T-helper 1 cell (primary cell): ENCODE measurements around the gene ACTN4.

Source experiments
- DNase-seq, 5 donors: peaks; one replicate each; pipeline ENCODE4 v3.0.0-alpha.2; 2012 to 2020

Gene ACTN4

DNA sequence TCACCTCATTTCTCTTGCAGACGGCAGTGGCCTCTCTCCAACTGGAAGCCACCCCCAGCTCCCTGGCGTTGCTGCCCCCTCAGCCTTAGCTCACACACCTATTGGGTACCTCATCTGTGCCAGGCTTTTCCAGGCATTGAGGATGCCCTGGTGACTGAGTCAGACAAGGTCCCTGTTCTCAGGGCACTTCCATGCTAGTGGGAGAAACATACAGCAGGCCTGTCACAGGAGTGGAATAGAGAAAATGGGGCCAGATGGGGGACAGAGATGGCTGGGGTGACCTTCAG, 62.9 kb downstream of the ACTN4 start:
- DNase-seq, result no peak

DNA sequence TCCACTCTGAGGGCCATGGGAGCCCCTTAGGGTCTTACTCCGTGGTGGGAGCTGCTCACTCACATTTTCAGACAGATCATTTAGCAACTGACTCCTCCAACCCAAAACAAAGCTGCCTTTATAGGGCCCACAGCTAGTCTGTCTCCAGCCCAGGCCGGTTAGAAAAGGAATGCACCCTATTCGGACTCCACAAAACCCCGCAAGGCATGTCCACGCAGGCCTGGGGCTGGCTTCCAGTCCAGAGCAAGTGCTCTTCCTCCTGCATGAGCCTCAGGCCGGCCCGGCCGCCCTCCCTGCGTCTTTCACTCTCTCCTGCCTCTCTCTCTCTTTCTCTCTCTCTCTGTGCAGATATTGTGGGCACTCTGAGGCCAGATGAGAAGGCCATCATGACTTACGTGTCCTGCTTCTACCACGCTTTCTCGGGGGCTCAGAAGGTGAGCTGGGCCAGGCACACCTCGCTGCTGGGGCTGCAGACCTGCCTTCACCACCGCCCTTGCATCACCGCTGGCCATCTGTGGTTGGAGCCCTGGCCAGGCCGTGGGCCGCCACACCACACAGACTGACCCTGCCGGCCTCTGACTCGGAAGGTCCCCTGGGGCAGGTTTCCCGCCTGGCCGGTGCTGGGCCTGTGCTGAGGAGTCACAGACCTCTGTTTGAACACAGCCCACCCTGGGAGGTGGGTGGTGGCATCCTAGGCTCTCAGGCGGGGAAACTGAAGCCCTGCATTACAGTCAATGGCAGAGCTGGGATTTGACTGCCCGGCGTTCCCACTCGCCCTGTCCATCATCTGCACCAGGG, 63.7 kb downstream of the ACTN4 start:
- DNase-seq, result no peak

DNA sequence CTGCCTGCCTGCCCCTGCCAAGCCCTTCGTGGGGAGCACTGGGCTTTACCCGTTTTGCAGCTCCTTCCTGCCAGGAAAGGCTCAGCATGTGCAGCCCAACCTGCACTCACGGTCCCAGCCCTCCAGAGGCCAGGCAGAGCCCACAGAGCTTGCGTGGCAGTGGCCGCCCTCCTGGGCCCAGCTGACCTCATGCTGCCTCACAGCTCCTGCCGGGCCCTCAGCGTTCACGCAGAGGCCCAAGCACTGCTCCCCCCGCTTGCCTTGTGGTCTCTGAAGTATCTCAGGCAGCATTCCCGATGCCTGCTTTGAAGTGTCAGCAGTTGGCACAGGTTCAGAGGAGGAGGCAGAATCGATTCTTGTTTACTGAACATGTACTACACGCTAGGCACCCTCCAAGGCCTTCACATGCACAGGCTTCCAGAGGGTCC, 64.3 kb downstream of the ACTN4 start:
- no peak for DNase-seq

DNA sequence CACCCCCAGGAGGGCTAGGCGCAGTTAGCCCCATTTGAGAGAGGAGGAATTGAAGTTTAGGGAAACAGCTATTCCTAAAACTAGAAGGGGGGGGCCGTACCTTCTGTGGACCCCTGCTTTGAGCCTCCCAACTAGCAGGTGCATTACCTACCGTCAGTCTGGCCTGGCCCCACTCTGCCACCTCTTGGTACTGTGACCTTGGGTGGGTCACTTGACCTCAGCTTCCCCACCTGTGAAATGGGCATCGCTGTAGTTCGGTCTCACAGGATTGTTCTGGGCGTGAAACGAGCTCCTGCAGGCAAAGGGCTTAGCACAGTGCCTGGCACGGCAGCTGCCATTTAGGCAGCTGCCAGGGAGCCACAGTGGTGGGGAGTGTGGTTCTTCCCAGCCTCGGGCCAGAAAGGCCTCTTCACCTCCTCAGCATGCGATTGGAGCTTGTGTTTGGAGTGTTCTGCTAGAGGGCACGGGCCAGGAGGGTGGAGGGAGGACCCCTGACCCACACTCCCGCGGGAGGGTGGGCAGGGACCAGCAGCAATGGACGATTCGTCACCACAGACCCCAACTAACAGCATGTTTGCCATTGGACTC, 64.8 kb downstream of the ACTN4 start:
- no peak for DNase-seq

DNA sequence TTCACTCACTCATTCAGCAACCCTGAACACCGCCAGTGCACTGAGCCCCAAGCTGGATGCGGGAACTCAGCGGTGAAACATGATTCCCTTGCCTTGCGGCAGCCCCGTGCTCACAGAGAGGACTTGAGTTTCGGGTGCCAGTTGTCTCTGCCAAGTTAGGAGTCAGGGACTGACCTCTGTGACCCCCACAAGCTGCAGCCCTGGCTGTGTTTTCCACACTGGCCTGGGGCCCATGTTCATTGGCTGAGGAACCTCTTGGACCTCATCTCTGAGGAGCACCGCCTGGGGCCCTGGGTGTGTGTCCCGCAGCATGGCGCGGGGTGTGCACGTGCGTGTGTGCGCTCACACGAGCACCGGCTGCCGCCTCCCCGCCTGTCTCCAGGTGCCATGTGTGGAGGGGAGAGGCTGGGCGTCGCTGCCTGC, 65.8 kb downstream of the ACTN4 start:
- no peak for DNase-seq

DNA sequence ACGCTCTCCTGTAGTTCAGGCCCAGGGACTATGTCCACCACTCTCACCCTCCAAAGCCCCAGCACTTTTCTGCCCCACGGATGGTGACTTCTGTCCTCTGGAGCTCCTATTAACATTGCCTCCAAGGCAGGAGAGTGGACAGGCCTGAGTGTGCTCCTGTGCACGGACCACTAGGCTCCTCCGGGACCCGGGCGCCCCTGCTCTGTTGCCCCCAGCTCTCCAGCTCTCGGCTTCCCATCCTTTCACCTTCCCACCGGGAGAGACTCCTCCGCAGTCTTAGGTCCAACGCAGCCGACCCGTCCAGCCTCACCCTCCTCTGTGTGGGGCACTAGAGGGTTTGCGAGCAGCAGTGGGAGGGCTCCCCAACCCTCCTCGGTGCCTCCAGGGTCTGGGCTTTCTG, 66.4 kb downstream of the ACTN4 start:
- no peak for DNase-seq

DNA sequence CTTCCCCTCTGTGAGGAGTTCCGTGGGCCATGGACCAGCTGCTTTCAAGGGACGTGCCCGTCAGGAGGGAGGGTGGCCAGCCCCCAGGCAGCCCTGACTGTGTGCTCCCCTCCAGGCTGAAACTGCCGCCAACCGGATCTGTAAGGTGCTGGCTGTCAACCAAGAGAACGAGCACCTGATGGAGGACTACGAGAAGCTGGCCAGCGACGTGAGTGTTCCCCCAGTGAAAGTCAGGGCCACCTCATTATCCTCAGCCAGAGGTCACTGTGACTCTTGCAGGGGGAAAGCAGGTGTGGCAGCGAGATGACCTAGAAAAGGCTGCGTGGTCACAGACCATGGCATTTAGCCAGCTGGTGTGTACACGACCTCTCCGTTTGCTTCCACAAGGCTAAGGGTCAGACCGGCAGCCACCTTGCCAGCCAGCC, 66.9 kb downstream of the ACTN4 start:
- DNase-seq, result no peak

DNA sequence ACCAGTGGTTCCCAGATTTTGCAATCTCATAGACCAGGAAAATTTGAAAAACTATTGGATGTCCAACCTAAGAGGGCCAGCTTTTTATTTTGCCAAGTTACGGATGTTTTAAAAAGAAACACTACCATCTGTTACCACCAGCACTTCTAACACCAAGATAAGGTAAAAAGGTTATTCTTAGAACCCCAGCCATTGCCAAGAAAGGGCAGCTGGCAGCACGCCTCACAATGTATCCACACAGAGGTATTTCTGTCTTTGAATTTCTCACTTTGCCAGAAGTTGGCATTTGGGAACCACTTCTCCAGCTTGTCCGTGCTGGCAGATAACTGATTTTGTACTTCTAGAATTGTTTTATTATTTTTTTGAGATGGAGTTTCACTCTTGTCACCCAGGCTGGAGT, 68.1 kb downstream of the ACTN4 start:
- no peak for DNase-seq

DNA sequence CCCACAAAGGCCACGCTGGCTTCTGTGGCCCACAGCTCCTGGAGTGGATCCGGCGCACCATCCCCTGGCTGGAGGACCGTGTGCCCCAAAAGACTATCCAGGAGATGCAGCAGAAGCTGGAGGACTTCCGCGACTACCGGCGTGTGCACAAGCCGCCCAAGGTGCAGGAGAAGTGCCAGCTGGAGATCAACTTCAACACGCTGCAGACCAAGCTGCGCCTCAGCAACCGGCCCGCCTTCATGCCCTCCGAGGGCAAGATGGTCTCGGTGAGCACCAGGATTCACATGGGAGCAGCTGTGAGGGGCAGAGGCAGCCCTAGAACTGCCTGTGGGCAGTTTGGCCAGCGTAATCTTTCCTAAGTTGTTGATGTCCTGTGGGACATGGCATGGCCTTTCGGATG, 69.6 kb downstream of the ACTN4 start:
- DNase-seq, result no peak

DNA sequence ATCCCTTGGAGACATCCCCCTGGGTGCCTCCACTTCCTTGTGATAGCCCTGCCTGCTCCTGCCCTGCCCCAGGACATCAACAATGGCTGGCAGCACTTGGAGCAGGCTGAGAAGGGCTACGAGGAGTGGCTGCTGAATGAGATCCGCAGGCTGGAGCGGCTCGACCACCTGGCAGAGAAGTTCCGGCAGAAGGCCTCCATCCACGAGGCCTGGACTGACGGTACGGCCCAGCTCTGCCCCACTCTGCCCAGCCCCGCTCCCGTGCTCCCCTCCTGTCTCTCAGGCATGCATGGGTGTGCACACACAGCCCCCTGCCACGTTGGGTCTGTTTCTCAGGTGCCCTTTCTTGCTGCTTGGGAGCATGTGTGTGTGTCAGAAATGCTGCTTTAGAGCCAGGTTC, 70.4 kb downstream of the ACTN4 start:
- no peak for DNase-seq

DNA sequence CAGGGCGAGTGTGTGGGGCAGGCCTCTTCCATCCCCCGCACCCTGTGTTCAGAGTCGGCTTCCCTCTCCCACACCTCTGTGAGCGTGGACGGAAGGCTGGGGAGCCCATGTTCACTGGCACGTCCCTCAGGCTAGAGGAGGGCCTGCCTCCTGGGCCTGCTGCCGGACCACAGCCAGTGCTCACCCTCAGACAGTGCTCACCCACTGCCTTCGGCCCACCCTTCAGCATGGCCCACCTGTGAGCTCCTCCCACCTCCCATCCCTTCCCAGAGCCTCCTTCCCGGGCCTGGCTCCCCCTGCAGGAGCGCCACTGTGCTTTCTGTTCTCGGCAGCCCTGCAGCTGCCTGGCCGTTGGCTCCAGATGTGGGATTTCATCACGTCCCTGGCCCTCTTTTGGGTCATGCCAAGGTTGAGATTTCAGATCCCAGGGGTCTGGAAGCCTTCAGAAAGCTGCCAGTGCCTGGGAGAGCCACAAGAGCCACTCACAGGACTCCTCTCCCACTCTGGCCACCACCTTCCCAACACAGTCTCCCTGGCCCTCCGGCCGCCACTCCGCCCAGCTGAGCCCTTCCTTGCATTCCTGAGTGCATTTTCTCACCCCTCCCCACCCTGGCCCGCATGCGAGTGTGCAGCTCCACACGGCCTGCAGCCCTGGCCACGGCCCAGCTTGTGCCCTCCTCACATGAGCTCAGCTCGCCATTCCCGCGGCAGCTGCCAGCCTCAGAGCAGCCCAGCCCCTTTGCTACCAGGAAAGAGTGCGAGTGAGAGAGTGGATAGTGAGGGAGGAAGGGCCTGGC, 71.5 kb downstream of the ACTN4 start:
- no peak for DNase-seq

DNA sequence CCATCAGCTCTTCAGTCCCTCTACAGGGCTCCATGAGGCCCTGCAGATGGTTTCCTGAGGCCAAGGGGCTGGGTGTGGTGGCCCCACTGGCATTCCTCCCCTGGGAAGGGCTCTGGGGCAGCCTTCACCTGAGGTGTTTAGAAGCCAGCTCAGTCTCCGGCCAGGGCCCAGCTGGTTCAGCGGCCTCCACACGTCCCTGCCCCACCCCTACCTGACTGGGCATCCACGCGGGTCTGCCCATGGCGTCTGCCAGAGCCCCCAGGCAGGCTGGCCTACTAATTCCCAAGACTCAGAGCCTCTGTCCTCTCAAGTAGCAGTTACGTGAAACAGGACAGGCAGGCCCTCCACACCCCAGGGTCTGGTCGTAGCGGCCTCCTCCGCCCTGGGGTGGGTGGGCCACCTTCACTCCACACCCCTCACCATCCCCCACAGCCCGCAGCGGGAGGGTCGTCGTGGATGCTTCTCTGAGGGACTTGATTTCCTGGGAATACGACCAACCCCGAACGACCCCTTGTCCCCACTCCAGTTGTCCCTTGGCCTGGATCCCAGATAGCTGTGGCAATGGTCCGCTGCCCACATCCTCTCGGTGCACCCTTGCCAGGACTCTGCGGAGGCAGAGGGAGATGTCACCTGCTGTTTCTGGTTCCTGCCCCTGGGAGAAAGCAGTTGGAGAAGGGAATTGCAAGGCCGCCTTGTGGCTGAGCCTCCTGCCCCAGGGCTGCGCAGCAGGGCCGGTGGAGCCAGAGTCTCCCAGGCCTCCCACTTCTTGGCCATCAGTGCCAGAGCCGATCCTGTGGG, 72.5 kb downstream of the ACTN4 start:
- DNase-seq, result no peak

DNA sequence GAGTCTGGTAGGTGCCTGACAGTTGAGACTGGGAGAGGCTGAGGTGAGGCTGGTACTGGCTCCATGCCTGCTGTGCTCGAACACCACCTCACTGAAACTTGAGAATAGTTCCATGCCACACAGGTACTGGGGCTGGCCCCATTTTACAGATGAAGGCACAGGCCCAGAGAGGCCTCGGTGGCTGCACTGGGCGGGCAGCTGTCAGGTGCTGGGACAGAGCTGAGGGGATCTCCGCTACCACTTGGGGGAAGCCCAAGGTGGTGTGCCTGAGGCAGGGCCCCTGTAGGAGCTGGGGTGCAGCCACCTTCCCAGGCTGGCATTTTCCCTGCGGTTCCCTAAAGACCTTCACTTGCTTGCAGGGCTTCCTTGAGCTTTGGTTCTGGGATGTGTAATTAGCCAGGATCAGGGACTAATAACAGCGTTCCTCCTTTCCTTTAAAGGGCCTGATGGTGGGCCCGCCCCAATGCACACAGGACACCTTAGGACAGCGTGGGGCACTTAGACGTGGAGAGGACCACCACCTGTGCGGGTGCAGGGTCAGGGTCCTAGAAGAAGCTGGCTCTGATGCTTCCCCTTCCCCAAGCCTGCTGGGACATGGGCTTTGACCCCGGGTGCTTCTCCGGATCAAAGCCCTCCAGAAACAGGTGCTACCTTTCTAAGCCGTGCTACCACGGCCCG, 73.2 kb downstream of the ACTN4 start:
- no peak for DNase-seq

DNA sequence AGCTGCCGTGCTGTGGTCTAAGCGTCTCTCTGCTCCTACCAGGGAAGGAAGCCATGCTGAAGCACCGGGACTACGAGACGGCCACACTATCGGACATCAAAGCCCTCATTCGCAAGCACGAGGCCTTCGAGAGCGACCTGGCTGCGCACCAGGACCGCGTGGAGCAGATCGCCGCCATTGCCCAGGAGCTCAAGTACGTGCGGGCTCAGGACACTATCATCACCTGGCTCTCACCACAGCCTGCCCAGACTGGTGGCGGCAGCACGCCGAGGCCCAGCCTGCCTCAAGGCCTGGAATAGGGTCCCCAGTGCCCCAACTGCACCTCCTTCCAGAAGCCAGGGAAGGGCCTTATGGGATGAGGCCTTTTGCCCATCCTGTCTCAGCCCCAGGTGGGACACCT, 74.0 kb downstream of the ACTN4 start:
- no peak for DNase-seq

DNA sequence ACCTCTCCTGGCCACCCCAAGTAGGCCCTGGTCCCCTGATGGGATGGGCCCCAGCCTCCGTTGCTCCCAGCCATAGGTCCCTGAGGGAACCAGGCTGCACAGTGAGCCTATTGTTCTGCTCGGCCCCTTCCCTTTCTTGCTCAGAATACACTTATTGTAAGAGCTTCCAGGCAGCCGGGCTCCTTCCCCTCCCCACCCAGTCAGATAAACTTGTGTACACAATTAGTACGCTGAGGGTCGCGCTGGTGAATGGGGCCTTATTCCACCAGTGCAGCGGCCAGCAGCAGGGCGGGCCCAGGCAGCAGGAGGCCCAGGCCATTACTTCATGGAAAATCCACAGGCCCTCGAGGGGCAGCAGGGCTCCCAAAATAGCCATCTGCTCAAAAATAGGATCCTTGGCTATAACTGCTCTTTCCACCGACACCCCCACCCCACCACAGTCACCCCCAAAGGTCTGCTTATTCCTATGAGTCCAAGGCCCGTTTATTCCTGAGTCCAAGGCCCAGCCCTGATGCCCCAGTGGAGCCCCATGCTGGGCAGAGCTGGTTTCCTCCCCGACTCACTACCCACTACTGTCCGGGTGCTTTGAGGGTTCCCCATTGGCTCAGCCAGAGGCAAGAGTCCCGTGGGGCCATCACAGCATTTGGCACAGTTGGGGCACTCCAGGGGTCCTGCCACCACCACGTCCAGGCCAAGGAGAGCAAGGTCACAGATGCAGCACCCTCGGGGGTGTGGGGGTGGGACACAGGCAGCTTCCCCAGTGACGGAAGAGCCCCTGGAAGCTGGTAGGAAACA, 74.7 kb downstream of the ACTN4 start:
- no peak for DNase-seq

DNA sequence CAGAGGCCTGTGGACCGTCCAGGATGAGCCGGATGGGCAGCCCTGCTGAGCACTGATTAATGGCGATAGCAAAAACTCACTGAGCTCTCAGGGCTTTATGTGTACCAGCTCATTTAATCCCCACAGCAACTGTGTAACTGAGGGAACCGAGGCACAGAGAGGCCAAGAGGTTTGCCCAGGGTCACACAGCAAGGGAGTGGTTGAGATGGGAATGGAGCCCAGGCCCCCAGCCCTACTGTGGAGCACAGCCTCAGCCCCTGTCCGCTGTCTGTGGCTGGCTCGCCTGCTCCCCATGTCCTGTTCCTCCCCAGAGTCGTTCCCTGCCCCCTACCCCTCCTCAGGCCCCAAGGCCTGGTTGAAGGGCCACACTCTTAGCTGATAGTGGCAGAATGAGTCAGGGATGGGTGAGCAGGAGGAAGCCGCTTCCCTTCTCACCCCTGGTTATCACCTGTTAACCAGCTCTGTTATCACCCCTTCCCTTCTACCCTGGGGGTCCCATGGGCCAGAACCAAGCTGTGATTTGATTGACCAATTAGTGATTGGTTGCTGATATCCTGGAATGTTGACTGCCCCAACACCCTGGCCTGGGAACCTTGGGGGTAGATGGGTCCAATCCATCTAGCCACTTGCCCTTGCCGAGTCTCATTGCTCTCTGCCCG, 75.6 kb downstream of the ACTN4 start:
- no peak for DNase-seq

DNA sequence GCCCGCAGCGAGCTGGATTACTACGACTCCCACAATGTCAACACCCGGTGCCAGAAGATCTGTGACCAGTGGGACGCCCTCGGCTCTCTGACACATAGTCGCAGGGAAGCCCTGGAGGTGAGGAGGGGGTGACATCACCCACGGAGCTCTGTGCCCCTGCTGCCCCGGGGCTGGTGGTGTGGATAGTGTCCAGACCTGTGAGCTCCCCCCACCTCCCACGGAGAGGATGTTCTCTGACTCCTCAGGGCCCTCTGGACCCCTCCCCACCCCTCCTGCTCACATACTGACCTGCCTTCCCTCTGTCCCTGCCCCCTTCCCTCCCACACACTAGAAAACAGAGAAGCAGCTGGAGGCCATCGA, 76.1 kb downstream of the ACTN4 start:
- no peak for DNase-seq

DNA sequence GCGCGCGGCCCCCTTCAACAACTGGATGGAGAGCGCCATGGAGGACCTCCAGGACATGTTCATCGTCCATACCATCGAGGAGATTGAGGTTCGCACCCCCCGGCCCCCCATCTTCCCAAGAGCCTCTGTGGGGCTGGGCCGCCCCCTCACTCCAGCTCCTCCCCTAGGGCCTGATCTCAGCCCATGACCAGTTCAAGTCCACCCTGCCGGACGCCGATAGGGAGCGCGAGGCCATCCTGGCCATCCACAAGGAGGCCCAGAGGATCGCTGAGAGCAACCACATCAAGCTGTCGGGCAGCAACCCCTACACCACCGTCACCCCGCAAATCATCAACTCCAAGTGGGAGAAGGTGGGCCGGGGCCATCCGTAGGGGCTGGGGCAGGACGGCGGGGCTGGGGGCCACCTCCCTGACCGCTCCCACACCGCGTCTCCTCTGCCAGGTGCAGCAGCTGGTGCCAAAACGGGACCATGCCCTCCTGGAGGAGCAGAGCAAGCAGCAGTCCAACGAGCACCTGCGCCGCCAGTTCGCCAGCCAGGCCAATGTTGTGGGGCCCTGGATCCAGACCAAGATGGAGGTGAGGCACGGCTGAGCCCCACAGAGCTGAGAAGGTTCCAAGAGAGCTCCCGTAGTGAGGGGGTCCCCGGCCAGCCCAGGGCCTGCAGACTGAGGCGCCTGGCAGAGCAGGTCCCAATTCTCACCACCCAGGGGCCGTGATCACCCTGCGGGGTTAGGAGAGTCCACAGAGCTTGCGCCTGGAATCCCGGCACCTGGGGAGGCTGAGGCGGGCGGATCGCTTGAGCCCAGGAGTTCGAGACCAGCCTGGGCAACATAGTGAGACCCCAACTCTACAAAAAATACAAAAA, 76.8 kb downstream of the ACTN4 start:
- no peak for DNase-seq

DNA sequence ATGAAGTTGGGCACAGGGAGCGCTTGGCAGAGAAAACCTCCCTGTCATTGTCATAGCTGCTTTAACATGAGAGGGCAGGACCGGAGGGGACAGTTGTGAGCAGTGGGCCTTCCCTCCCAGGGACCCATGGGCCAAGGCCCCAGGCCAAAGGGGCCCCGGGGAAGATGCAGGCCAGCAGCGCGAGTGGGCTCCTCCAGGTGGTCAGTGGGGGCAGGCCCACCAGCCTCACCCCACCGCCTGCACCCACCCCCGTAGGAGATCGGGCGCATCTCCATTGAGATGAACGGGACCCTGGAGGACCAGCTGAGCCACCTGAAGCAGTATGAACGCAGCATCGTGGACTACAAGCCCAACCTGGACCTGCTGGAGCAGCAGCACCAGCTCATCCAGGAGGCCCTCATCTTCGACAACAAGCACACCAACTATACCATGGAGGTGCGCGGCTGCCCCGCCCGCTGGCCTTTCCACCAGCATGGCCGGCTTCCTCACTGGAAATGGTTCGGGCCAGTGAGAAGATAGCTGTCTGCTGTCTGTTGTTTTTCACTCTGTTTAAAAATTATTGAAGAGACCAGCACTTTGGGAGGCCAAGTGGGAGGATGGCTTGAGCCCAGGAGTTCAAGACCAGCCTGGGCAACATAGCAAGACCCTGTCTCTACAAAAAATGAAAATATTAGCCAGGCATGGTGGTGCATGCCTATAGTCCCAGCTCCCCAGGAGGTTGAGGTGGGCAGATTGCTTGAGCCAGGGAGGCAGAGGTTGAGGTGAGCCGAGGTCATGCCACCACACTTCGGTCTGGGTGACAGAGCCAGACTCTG, 78.2 kb downstream of the ACTN4 start:
- DNase-seq, result no peak
